ENCODE results near the gene CD207.
A peak's percentile ranks its signal among the peaks of the same experiment; 100 is the strongest.

The CD207 gene

GRCh38 chr2:70793450-70793849, 42.2 kb downstream of the CD207 start:
- DNase-seq, result no peak

GRCh38 chr2:70790136-70790828, 45.3 kb downstream of the CD207 start, which contains the start of gene FIGLA:
FIGLA (minus strand) TSS chr2:70790643; CDS start chr2:70790638, 5 bp downstream.
- no peak for DNase-seq

- DNase-seq, result peak; percentile 66
Measured at GRCh38 chr2:70789304-70790135, 46.1 kb downstream of the CD207 start.

- DNase-seq, result peak; percentile 51
Measured at GRCh38 chr2:70785137-70785911, 50.3 kb downstream of the CD207 start.

GRCh38 chr2:70784320-70784719, 51.3 kb downstream of the CD207 start:
- no peak for DNase-seq

Measured in left hindlimb (tissue), 1 donor.